Measurements from ENCODE around the gene TMOD2. TPM values are rescaled to one million over a fixed set of nuclear protein-coding genes. Genes with fewer than 3 reads are reported as not detected.

Gene TMOD2
- total and polyA plus RNA-seq, 2 of the 8 experiments (the other 6 are each of a cell fraction or from before 2014, with no cell fraction given) = 0.80 to 6.5 TPM

DNA sequence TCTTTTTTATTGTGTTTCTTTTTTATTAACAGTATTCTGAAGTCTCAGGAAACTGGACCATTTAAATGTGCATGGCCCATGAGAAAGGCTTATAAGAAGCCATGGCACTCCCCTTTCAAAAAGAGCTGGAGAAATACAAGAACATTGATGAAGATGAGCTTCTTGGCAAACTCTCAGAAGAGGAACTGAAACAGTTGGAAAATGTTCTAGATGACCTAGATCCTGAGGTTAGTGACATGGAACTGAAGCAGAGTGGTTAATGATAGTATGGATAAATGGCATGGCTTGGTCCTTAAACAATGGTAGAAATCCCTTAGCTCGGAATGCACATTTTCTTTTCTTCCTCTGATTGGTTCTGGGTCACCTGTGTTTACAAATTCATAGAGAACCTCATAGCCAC is 14.9 kb downstream of the TMOD2 start:
- H4K8ac ChIP-seq (ENCODE audit: extremely low read depth, insufficient read depth, low read length) = no peak overlapping the region
- CTCF ChIA-PET (ENCODE audit: partially characterized antibody) = interaction anchor here (0.6 to 3.3 kb wide), 3 partner anchors 10 to 486 kb away, joined by 3 to 20 read pairs (median 3); no protein-coding TSS in a partner anchor
- no peak overlapping the region for H2BK120ac ChIP-seq (replicated peaks; ENCODE audit: low read depth, low read length)
- no peak overlapping the region for H2BK15ac ChIP-seq (ENCODE audit: low read length)
- no peak overlapping the region for H3K56ac ChIP-seq (replicated peaks; ENCODE audit: insufficient read length, low read depth, low read length)
- no peak overlapping the region for H2BK5ac ChIP-seq (ENCODE audit: low read depth, low read length)
- H3K14ac ChIP-seq (ENCODE audit: insufficient read length) = no peak overlapping the region
- H2AK5ac ChIP-seq (ENCODE audit: low read depth, low read length) = no peak overlapping the region
- H2BK12ac ChIP-seq (ENCODE audit: low read depth, low read length) = no peak overlapping the region
- WGBS, 2 experiments (ENCODE audit: extremely low coverage in 1 of 2, insufficient coverage in 1 of 2, insufficient read length in 1 of 2, insufficient replicate concordance in 2 of 2, low coverage in 1 of 2, low lambda C conversion rate in 2 of 2, missing lambda C conversion rate in 1 of 2) = 83% methylated on average over 1 of the region's 1 CpG; no CpG with 5 or more reads in 1 of the 2 experiments
- no peaks in the 10 kb centered on the region for H3K9me3 ChIP-seq (ENCODE audit: insufficient read depth in 2 of 2, low read depth in 1 of 2, low read length in 1 of 2)
- H3K27ac ChIP-seq (ENCODE audit: low read depth, low read length) = no peak overlapping the region
- no peak overlapping the region for H4K5ac ChIP-seq (ENCODE audit: insufficient read length, low read depth, low read length)
- no peak overlapping the region for H3K4me3 ChIP-seq (ENCODE audit: extremely low read depth in 1 of 4, insufficient read depth in 2 of 4, low read depth in 3 of 4, low read length in 4 of 4)
- H3K18ac ChIP-seq (ENCODE audit: extremely low read depth, low read length) = no peak overlapping the region
- no peak for TF ChIP-seq TCF12 (IDR thresholded peaks at IDR 0.05; ENCODE audit: low read depth, low read length)
- no peak for TF ChIP-seq SIRT6 (IDR thresholded peaks at IDR 0.05; ENCODE audit: low read length)
- no peak for TF ChIP-seq CHD2 (IDR thresholded peaks at IDR 0.05; ENCODE audit: low read length)
- TF ChIP-seq YY1 (IDR thresholded peaks at IDR 0.05; ENCODE audit: low read depth, low read length) = no peak
- TF ChIP-seq JUND (IDR thresholded peaks at IDR 0.05; ENCODE audit: low read length) = no peak
- TF ChIP-seq KDM5A (IDR thresholded peaks at IDR 0.05; ENCODE audit: low read length) = no peak
- TF ChIP-seq, protein P1, sequence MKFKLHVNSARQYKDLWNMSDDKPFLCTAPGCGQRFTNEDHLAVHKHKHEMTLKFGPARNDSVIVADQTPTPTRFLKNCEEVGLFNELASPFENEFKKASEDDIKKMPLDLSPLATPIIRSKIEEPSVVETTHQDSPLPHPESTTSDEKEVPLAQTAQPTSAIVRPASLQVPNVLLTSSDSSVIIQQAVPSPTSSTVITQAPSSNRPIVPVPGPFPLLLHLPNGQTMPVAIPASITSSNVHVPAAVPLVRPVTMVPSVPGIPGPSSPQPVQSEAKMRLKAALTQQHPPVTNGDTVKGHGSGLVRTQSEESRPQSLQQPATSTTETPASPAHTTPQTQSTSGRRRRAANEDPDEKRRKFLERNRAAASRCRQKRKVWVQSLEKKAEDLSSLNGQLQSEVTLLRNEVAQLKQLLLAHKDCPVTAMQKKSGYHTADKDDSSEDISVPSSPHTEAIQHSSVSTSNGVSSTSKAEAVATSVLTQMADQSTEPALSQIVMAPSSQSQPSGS (IDR thresholded peaks at IDR 0.05; ENCODE audit: low read length) = no peak
- TF ChIP-seq MAFK (IDR thresholded peaks at IDR 0.05; ENCODE audit: low read depth, low read length) = no peak
- TF ChIP-seq, protein P2, sequence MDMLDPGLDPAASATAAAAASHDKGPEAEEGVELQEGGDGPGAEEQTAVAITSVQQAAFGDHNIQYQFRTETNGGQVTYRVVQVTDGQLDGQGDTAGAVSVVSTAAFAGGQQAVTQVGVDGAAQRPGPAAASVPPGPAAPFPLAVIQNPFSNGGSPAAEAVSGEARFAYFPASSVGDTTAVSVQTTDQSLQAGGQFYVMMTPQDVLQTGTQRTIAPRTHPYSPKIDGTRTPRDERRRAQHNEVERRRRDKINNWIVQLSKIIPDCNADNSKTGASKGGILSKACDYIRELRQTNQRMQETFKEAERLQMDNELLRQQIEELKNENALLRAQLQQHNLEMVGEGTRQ (IDR thresholded peaks at IDR 0.05; ENCODE audit: low read length) = no peak
- TF ChIP-seq ASH2L (IDR thresholded peaks at IDR 0.05; ENCODE audit: low read length) = no peak
- TF ChIP-seq, protein P3, sequence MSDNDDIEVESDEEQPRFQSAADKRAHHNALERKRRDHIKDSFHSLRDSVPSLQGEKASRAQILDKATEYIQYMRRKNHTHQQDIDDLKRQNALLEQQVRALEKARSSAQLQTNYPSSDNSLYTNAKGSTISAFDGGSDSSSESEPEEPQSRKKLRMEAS (IDR thresholded peaks at IDR 0.05) = no peak
- no peak overlapping the region for H3K4ac ChIP-seq (replicated peaks; ENCODE audit: insufficient read length, low read depth, low read length)
- H3K4me1 ChIP-seq (replicated peaks in 1 of 4; ENCODE audit: control insufficient read depth in 3 of 4, insufficient read depth in 4 of 4, low read length in 3 of 4) = peaks cover 0 to 3% (median 0%) of the 10 kb centered on the region in 4 experiments; a peak in 1 of 7 replicates
- no peak overlapping the region for H2AFZ ChIP-seq (ENCODE audit: low read length)
- H4K20me1 ChIP-seq (replicated peaks in 1 of 2; ENCODE audit: control insufficient read depth in 1 of 2, insufficient read depth in 2 of 2, low read length in 2 of 2) = no peaks in the 10 kb centered on the region
- H2BK20ac ChIP-seq (ENCODE audit: low read length) = no peak overlapping the region
- no peak overlapping the region for H3K9ac ChIP-seq (replicated peaks in 1 of 4; ENCODE audit: extremely low read depth in 1 of 4, low read depth in 3 of 4, low read length in 3 of 4)
- H3K23me2 ChIP-seq (ENCODE audit: low read depth, low read length) = no peaks in the 10 kb centered on the region
- no peak for DNase-seq (ENCODE audit: low read depth in 1 of 2, low spot score in 2 of 2)
- no peak overlapping the region for H4K91ac ChIP-seq (replicated peaks; ENCODE audit: insufficient read length, low read length)
- no peaks in the 10 kb centered on the region for H3K79me1 ChIP-seq (ENCODE audit: low read depth, low read length)
- no peak overlapping the region for H3K4me2 ChIP-seq (ENCODE audit: insufficient read depth in 1 of 2, low read depth in 2 of 2, low read length in 2 of 2)
- no peaks in the 10 kb centered on the region for H3K79me2 ChIP-seq (ENCODE audit: control insufficient read depth in 1 of 2, insufficient read depth in 2 of 2, low read length in 2 of 2)
- no peaks in the 10 kb centered on the region for H3K36me3 ChIP-seq (ENCODE audit: control insufficient read depth in 2 of 4, insufficient read depth in 4 of 4, low read length in 3 of 4)
- no peaks in the 10 kb centered on the region for H3K27me3 ChIP-seq (replicated peaks in 1 of 4; ENCODE audit: control insufficient read depth in 3 of 4, extremely low read depth in 1 of 4, insufficient read depth in 3 of 4, low read length in 3 of 4)
- no peak for FAIRE-seq
- POLR2A ChIA-PET (ENCODE audit: partially characterized antibody) = no interaction called here
- H3K23ac ChIP-seq (ENCODE audit: insufficient read length) = no peak overlapping the region

Measured in H1 (cell line).